ENCODE measurements around the gene TLR2. TPM values are rescaled to one million over a fixed set of nuclear protein-coding genes. Genes with fewer than 3 reads are reported as not detected.
"Not testable (repeated sequence)": the region's sequence is repeated elsewhere in the genome, so short reads cannot be mapped to it uniquely, and the experiment has no call there.

Gene TLR2
- polyA plus RNA-seq, 10 donors, result 1.6 to 4.0 (median 2.9) TPM

DNA sequence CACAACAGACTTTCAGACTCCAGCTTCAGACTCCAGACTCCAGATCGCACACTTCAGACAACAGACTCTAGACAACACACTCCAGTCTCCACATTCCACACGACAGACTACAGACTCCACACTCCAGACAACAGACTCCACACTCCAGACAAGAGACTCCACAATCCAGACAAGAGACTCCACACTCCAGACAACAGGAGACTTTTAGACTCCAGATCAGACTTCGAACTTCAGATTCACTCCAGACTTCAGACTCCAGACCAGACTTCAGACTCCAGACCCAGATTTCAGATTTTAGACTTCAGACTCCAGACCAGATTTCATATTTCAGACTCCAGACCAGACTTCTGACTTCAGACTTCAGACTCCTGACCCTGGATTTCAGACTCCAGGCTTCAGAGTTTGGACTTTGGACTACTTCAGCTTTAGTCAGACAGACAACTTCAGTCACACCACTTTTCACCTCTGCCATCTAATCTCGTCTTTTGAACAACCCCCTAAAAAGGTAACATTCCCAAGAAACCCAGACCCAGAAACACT is 29.0 kb upstream of the TLR2 start:
- DNase-seq, result no peak

DNA sequence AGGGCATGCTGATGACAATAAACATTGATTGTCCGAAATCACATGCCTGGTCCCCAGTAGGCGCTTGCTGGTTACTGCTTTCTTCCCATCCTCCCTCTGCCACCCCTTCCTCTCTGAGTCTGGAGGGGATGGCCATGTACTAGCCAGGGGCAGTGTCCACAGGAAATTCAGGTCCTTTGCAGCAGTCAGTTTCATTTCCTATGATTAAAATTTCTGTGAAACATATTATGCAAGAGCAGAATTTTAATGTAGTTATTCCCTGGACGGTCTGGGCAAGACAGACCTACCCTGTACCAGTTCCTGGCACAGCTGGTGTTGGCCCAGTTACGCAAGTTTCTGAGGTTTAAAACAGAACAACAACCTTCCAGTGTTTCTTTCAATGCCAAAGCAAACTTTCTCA is 28.2 kb upstream of the TLR2 start:
- peak in 1 of 3 donors; percentile 10 for DNase-seq

DNA sequence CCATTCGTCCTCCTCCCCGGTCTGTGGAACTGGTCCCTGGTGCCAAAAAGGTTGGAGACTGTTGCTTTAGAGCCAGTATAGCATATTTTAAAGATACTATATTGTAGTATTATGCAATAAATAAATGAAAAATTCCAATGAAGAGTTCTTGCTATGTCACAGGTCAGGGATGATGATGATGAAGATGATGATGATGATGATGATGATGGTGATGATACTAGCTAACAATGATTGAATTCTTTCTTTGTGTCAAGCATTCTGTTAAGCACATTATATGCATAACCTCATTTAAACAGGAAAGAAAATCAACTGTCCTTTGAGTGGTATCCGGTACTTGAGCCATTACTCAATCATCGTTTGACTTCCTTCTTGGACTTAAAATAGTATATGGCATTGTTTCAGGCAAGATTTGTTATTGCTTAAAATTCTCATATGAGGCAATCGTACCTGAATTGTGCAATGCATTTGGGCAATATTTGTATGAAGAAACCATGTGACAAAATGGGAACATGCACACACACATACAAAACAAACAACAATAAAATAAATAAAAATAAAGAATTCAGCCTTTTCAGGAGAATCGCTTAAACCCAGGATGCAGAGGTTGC is 22.8 kb upstream of the TLR2 start:
- peak in 1 of 3 donors; percentile 43 for DNase-seq

DNA sequence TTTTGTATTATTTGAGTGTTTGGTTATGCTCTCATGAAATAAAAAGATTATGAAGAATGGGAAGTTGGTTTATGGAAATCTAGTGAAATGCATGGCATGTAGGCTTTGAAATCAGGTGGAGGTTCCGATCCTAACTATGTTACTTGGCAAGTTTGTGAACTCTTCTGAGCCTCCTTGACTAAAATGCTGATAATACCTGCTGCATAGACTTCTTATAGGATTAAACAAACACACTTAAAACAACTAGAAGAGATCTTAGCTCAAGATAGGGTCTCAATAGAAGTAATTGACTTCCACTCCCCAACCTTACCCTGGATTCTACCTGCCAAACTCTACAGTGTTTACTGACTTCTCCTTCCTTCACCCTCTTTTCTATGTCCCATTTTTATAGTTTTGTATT is 22.2 kb upstream of the TLR2 start:
- no peak for DNase-seq

DNA sequence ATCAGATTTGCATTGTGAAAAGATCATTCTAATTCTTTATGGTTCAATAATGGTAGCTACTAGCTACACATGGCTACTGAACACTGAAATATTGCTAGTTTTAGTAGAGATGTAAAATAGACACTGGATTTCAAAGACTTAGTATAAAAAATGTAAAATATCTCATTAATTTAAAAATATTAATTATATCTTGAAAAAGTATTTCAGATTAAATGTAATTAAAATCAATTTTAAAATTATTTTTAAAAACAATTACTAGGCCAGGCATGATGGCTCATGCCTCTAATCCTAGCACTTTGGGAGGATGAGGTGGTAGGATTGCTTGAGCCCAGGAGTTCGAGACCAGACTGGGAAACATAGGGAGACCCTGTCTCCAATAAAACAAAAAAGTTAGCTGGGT is 20.4 kb upstream of the TLR2 start:
- DNase-seq, result no peak

DNA sequence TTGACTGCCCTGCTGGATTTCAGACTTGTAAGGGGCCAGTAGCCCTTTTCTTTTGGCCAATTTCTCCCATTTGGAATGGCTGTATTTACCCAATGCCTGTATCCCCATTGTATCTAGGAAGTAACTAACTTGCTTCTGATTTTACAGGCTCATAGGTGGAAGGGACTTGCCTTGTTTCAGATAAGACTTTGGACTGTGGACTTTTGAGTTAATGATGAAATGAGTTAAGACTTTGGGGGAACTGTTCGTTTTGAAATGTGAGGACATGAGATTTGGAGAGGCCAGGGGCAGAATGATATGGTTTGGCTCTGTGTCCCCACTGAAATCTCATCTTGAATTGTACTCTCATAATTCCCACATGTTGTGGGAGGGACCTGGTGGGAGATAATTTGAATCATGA is 17.6 kb upstream of the TLR2 start:
- not testable (repeated sequence) for DNase-seq

DNA sequence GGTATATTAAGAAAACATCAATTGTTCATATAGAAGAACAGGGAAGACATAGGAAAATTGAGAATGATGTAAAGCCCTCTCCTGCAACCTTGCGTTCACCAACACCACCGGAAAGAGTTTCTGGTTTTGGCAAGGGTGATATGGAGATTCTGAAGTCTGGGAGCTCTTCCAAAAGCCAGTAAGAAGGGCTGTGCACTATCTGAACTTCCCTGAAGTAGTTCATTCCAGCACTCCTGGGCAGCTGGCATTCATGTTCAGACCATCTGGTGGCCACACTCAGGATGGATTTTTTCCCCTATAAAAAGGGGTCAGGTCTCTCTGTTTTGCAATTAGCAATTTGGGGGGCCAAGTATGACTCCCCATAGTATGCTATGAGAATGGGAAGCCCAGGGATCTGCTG is 15.4 kb upstream of the TLR2 start:
- no peak for DNase-seq

DNA sequence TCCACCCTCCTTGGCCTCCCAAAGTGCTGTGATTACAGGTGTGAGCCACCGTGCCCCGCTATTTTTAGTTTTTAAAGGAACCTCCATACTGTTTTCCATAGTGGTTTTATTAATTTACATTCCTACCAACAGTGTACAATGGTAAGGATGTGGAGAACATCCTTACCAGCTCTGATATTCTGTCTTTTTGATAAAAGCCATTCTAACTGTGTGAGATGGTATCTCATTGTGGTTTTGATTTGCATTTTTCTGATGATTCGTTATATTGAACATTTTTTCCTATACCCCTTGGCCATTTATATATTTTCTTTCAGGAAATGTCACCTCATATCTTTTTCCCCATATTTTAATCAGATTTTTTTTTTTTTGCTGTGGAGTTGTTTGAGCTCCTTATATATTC is 14.2 kb upstream of the TLR2 start:
- no peak for DNase-seq

DNA sequence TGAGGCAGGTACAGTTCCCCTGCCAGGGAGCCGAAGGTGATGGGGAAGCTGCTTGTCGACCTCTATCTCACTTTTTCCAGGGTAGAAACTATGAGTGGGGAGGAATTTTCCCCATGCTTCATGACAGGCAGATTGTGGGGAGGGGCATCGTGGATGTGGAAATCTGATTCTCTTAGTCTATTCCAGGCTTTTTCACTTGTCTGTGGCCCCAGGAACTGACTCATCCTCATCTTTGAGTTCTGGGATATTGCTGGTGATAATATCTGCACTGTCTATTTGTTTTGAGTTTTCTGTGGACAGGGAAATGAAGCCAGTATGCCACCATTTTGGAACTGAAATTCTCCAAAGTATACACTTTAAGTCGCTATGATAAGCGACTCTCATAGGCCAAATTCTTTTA is 7.6 kb upstream of the TLR2 start:
- DNase-seq, result no peak

DNA sequence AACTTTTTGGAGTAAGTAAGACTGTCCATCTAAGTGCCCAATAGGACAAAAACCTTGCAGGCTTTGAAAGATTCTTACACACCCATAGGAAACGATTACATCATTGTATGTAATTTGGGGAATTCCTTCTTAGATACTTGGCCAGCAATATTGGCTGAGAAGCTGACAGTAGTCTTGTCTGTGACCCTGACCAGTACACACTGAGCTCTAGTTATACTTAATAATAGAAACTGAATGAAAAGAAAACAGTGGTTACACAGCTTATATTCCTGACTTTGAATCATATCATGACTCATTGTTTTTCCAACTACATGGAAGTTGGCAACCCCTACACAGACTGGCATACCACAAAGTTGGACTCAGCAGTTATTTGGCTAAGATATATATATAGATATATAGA is 7.1 kb upstream of the TLR2 start:
- no peak for DNase-seq

DNA sequence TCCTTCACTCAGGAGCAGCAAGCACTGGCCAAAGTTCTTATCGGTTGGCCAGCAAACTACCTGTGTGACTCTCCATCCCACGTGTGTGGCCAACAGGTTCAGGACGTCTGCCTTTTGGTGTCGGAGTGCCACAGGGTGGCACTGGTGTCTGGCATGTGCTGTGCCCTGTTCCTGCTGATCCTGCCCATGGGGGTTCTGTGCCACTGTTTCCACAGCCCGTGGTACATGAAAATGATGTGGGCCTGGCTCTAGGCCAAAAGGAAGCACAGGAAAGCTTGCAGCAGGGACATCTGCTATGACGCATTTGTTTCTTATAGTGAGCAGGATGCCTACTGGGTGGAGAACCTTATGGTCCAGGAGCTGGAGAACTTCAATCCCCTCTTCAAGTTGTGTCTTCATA is 4.6 kb upstream of the TLR2 start:
- DNase-seq, result no peak

DNA sequence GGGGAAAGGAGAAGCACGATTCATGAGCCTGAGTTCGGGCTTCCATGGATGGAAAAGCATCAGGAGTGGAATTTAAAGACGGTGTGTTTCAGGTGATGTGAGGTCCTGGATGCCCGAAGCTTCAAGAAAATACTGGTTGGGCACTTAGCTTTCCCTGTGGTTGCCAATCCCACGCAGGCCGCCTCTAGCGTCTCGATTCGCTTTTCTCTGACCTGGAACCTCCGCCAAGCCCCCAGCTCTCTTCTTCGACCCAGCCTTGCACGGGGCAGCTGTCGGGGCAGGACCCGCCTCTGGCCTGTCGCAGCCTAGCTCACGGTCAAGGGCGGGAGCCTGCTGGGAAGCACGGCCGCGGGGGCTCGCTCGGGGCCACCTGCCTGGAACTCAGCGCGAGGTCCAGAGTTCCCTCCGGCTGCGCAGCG is 308 bp upstream of the TLR2 start:
- no peak for DNase-seq

DNA sequence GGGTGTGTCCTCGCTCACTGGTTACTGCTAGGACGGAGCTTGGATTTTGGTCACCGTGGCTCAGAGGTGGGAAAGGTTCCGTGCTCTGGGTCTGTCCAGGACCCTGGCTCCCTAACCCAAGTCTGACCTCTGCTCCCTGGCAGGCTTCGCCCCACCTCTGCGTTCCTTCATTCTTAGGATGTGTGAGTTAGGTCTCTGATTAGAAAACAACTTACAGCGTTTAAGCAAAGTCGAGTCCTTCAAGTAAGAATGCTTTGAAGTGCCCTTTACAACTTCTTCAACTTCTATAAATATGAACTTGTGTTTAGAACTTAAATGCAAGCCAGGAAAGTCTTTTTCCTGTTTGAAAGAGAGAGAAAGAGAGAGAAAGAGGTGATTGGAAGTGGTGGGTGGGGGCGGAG is 891 bp downstream of the TLR2 start:
- no peak for DNase-seq

DNA sequence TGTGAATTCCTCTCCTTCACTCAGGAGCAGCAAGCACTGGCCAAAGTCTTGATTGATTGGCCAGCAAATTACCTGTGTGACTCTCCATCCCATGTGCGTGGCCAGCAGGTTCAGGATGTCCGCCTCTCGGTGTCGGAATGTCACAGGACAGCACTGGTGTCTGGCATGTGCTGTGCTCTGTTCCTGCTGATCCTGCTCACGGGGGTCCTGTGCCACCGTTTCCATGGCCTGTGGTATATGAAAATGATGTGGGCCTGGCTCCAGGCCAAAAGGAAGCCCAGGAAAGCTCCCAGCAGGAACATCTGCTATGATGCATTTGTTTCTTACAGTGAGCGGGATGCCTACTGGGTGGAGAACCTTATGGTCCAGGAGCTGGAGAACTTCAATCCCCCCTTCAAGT is 20.4 kb downstream of the TLR2 start:
- DNase-seq, result no peak

DNA sequence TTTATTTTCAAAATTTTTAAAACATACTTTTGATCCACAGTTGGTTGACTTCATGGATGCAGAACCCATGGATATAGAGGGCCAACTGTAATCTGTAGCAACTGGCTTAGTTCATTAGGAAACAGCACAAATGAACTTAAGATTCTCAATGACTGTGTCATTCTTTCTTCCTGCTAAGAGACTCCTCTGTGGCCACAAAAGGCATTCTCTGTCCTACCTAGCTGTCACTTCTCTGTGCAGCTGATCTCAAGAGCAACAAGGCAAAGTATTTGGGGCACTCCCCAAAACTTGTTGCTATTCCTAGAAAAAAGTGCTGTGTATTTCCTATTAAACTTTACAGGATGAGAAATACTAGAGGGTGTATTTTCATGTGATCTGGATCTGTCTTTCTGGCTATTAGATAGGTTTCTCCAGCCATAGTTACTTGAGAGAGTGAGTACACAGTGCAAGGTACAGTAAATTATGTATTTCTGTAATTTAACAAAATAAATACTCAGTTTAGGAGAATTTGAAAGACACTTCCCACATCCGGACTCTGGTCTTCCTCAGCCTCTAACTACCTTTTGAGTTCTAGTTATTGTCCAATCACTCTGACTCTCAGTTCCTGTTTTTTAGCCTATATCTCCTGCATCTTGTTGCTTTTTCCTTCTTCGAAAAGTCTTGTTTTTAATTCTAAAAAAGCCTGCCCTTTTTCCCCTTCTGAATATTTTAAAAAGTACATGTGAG is 21.8 kb downstream of the TLR2 start:
- DNase-seq, result no peak

DNA sequence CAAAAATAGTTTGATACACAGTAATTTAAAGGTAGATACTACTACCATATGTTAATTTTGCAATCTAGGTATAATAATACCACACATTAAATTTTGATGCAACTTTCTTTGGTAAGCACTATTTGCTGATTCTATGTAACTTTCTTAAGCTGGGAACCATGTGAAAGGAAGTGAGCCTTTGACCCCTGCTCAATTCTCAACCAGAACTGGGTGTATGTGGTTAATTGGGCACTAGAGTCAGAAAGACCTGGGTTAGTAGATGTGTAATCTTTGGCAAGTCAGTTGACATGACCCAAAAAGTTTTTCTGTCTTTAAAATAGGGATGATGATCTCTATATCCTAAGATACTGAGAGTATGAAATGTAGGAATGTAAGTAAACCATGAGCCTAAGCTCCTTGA is 22.4 kb downstream of the TLR2 start:
- no peak for DNase-seq

DNA sequence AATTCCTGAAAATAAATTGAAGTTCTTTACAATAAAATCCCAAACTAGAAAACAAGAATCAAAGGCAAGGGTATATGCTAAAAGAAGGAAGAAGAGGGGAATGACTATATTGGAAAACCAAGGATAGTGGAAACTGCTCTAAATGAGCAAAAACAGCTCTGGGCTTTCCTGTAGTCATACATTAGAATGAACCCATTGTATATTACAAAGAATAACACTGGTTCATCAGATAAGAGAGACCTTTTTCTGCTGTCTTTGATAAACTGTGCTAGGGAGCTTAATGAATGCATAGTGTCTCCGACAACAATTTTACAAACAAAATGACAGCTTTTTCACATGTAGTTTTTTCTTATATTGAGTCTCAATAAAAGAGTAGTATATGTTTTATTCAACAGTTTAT is 26.6 kb downstream of the TLR2 start:
- no peak for DNase-seq

DNA sequence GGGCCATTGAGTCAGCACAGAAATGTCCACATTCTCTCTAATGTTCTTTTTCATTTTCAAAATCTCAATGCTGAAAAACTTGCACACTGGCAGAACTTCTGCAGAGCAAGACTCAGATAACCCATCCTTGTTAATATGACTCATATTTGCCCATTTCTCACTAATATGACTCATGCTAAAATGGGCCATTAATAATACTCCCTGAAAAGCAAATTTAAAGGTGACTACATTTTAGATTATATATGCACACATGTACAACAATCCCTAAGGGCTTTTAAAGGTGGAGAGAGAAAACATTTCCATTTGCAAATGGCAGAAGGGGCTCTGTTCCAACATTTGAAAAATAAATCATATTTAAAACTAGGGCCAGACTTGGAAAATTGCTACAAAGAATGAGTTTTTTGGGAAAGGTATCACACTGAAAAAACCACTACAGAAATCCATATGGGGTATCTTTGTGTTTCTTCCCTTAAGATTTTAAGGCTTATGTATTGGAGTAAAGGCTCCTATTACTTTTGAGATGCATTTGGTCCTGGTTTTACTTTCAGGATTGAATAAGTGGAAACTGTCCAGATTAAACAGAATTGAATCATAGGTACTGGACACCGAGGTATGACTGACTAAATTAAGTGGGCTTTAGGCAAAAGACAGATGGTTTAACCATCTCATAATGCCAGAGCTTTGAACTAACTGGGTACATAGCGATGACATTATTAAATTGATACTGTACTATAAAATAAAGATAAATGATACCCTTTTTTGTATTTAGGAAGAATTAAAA is 30.0 kb downstream of the TLR2 start:
- DNase-seq, result no peak

DNA sequence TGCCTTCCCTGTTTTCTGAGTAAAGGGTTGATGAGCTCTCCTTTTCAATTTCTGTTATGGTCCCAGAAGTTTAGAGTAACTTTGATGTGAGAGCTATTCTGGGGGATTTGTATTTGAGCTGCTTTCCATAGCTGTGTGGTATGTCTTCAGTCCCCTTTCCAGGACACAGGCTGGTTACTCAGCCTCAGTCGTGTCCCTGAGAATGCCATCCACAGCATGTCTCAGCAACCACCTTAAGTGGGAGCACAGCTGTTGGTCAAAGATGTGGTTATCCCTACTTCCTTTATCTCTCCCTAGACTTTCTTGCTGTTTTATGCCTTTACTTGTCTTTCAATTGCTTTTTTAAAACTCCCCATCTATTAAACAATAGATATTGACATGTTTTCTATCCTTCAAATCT is 38.0 kb downstream of the TLR2 start:
- DNase-seq, result no peak

DNA sequence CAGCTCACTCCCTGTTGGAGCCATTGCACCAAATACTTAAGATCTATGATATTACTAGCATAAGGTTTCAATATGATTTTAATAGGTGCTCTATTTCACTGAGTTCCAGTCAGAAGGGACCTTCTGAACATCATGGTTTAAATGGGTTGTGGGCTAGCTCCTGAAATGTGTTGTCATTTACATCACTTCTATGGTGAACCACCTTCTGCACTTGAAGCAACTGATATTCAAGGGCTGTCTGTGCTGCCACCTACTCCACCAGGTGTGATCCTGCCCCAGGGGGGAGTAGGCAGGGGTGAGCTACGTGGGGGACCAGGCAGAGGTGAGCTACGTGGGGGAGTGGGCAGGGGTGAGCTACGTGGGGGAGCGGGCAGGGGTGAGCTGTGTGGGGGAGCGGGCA is 40.5 kb downstream of the TLR2 start:
- no peak for DNase-seq

DNA sequence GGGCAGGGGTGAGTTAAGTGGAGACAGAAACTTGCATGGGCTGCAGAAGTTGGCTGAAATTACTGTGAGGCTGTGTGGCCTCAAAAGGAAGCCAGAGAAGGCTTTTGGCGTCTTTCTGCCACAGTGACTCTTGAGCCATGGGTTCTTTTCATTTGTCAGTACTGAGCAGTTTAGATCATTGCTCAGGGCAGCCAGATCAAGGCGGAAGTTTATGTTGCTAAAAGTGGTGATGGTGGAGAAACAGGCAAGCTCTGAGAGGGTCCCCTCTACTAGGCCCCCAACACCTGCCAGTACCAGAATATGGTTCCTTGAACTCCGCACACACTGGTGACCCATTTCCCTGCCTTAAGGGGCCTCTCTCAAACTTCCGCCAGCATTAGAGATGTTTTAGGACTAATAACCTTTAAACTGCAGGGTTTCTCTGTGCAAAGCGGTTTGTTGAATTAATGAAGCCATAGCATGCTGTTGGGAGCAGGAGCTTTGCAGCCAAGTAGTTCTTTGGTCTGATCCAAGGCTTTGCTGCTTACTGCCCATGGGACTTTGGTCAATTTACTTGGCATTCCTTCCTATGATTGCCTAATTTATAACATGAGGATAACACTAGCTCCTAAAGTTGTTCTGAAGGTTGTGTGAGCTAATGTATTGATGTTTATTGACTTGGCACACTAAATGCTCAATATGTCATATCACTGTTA is 41.2 kb downstream of the TLR2 start:
- peak in 2 of 3 donors; percentile 51 to 81 for DNase-seq

DNA sequence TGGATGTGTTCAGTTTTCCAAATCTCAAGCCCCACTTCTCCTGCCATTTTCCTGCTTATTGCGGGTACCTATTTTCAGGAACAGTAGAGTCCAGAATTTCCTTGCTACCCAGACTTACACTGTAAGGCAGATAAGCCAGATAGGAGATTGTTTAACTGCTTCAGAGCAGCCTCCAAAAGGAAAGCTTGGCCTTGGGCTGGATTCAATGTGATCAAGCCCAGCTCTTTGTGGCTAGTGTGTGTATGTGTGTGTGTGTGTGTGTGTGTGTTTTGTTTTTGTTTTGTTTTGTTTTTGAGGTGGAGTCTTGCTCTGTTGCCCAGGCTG is 41.7 kb downstream of the TLR2 start:
- DNase-seq, result peak in 1 of 3 donors; percentile 16
